HG02981 (cell line): ENCODE measurements around the gene SUGCT.
"Not testable (repeated sequence)": the region's sequence is repeated elsewhere in the genome, so short reads cannot be mapped to it uniquely, and the experiment has no call there.

ENCODE experiments used
- ATAC-seq: cut with Tn5 transposase; IDR thresholded peaks from one replicate; pipeline ENCODE4 v1.9.1; 2021; ENCODE audit warnings: mild to moderate bottlenecking, moderate library complexity; ENCODE audit not compliant: unreplicated experiment

SUGCT gene

GRCh38 chr7:40138973-40139372, 4.2 kb downstream of the SUGCT start:
- ATAC-seq: no peak

GRCh38 chr7:40139891-40140290, 5.1 kb downstream of the SUGCT start:
- ATAC-seq: not testable (repeated sequence)

- not testable (repeated sequence) for ATAC-seq
These were observed 7.1 kb downstream of the SUGCT start for GRCh38 chr7:40141916-40142315.

- not testable (repeated sequence) for ATAC-seq
These were observed 10.9 kb downstream of the SUGCT start for GRCh38 chr7:40145596-40146130.

- ATAC-seq: no peak
These were observed 12.8 kb downstream of the SUGCT start for GRCh38 chr7:40147371-40148246.

- ATAC-seq: not testable (repeated sequence)
These were observed 13.4 kb downstream of the SUGCT start for GRCh38 chr7:40148247-40148580.

- ATAC-seq: no peak
These were observed 13.9 kb downstream of the SUGCT start for GRCh38 chr7:40148671-40149070.

GRCh38 chr7:40151504-40151903, 16.7 kb downstream of the SUGCT start:
- ATAC-seq: no peak

- ATAC-seq: no peak
These were observed 22.2 kb downstream of the SUGCT start for GRCh38 chr7:40156988-40157387.

- ATAC-seq: no peak
These were observed 27.7 kb downstream of the SUGCT start for GRCh38 chr7:40162516-40162915.

GRCh38 chr7:40165216-40165615, 30.4 kb downstream of the SUGCT start:
- no peak for ATAC-seq

GRCh38 chr7:40167291-40167690, 32.5 kb downstream of the SUGCT start:
- ATAC-seq: no peak

GRCh38 chr7:40168266-40168665, 33.5 kb downstream of the SUGCT start:
- not testable (repeated sequence) for ATAC-seq

- not testable (repeated sequence) for ATAC-seq
These were observed 38.3 kb downstream of the SUGCT start for GRCh38 chr7:40173121-40173520.

GRCh38 chr7:40175256-40175655, 40.5 kb downstream of the SUGCT start:
- not testable (repeated sequence) for ATAC-seq

GRCh38 chr7:40175725-40176510, 41.1 kb downstream of the SUGCT start:
- no peak for ATAC-seq

GRCh38 chr7:40177071-40177470, 42.3 kb downstream of the SUGCT start:
- no peak for ATAC-seq

- no peak for ATAC-seq
These were observed 47.6 kb downstream of the SUGCT start for GRCh38 chr7:40182452-40182851.

- ATAC-seq: no peak
These were observed 51.8 kb downstream of the SUGCT start for GRCh38 chr7:40186586-40186985.

- no peak for ATAC-seq
These were observed 57.2 kb downstream of the SUGCT start for GRCh38 chr7:40192036-40192435.

GRCh38 chr7:40194745-40195144, 59.9 kb downstream of the SUGCT start:
- no peak for ATAC-seq

- ATAC-seq: no peak
These were observed 62.7 kb downstream of the SUGCT start for GRCh38 chr7:40197527-40197926.
